Measurements from ENCODE around the gene TIGD2.

The TIGD2 gene

GRCh38 chr4:89071311-89071710 is 40.0 kb upstream of the TIGD2 start:
- Histone ChIP-seq H3K4me3 (ENCODE audit: low read depth, low read length) (no peak overlapping the region), H3K27ac (no peak overlapping the region), H3K9ac (no peak overlapping the region), H3K9me3 (ENCODE audit: control insufficient read depth, low read length) (no peaks in the 10 kb centered on the region), H3K4me2 (ENCODE audit: low read length) (no peak overlapping the region), H3K4me1 (peaks cover 6% of the 10 kb centered on the region), H3K36me3 (ENCODE audit: control insufficient read depth, insufficient read depth, low read length) (no peaks in the 10 kb centered on the region), H3K79me2 (no peaks in the 10 kb centered on the region), H2AFZ (no peak overlapping the region), H3K27me3 (ENCODE audit: control insufficient read depth, insufficient read depth, low read length) (no peaks in the 10 kb centered on the region)
- no peak for TF ChIP-seq CTCF (IDR thresholded peaks at IDR 0.05)

- H3K27me3 ChIP-seq (ENCODE audit: control insufficient read depth, insufficient read depth, low read length): no peaks in the 10 kb centered on the region
- H3K4me1 ChIP-seq: peaks cover 6% of the 10 kb centered on the region
- no peaks in the 10 kb centered on the region for H3K79me2 ChIP-seq
- TF ChIP-seq CTCF (IDR thresholded peaks at IDR 0.05): no peak
- H3K9me3 ChIP-seq (ENCODE audit: control insufficient read depth, low read length): no peaks in the 10 kb centered on the region
- H3K4me3 ChIP-seq (ENCODE audit: low read depth, low read length): no peak overlapping the region
- H3K36me3 ChIP-seq (ENCODE audit: control insufficient read depth, insufficient read depth, low read length): no peaks in the 10 kb centered on the region
- H3K27ac ChIP-seq: peak overlapping the region; percentile 66
- no peak overlapping the region for H2AFZ ChIP-seq
- peak overlapping the region; percentile 36 for H3K4me2 ChIP-seq (ENCODE audit: low read length)
- no peak overlapping the region for H3K9ac ChIP-seq
These were observed 38.4 kb upstream of the TIGD2 start for GRCh38 chr4:89072921-89073320.

- Histone ChIP-seq H3K4me3 (ENCODE audit: low read depth, low read length) (no peak overlapping the region), H3K4me2 (ENCODE audit: low read length) (no peak overlapping the region), H3K79me2 (no peaks in the 10 kb centered on the region), H3K9me3 (ENCODE audit: control insufficient read depth, low read length) (no peaks in the 10 kb centered on the region), H3K27ac (no peak overlapping the region), H3K9ac (no peak overlapping the region), H3K4me1 (peaks cover 4% of the 10 kb centered on the region), H3K36me3 (ENCODE audit: control insufficient read depth, insufficient read depth, low read length) (no peaks in the 10 kb centered on the region), H3K27me3 (ENCODE audit: control insufficient read depth, insufficient read depth, low read length) (no peaks in the 10 kb centered on the region), H2AFZ (no peak overlapping the region)
- no peak for TF ChIP-seq CTCF (IDR thresholded peaks at IDR 0.05)
These were observed 33.6 kb upstream of the TIGD2 start for GRCh38 chr4:89077761-89078160.

- H3K4me2 ChIP-seq (ENCODE audit: low read length): no peak overlapping the region
- H3K27me3 ChIP-seq (ENCODE audit: control insufficient read depth, insufficient read depth, low read length): no peaks in the 10 kb centered on the region
- peaks cover 2% of the 10 kb centered on the region for H3K4me1 ChIP-seq
- no peaks in the 10 kb centered on the region for H3K9me3 ChIP-seq (ENCODE audit: control insufficient read depth, low read length)
- H3K79me2 ChIP-seq: no peaks in the 10 kb centered on the region
- H3K4me3 ChIP-seq (ENCODE audit: low read depth, low read length): no peak overlapping the region
- TF ChIP-seq CTCF (IDR thresholded peaks at IDR 0.05): no peak
- no peaks in the 10 kb centered on the region for H3K36me3 ChIP-seq (ENCODE audit: control insufficient read depth, insufficient read depth, low read length)
- H2AFZ ChIP-seq: no peak overlapping the region
- H3K27ac ChIP-seq: no peak overlapping the region
- no peak overlapping the region for H3K9ac ChIP-seq
These were observed 33.0 kb upstream of the TIGD2 start for GRCh38 chr4:89078300-89078699.

GRCh38 chr4:89099034-89099433 is 12.3 kb upstream of the TIGD2 start:
- Histone ChIP-seq H3K79me2 (no peaks in the 10 kb centered on the region), H2AFZ (no peak overlapping the region)
- no peak for TF ChIP-seq CTCF (IDR thresholded peaks at IDR 0.05)

More at GRCh38 chr4:89099034-89099433, 12.3 kb upstream of the TIGD2 start:
- Histone ChIP-seq H3K36me3 (ENCODE audit: control insufficient read depth, insufficient read depth, low read length) (no peaks in the 10 kb centered on the region), H3K4me3 (ENCODE audit: low read depth, low read length) (no peak overlapping the region), H3K27ac (no peak overlapping the region), H3K27me3 (ENCODE audit: control insufficient read depth, insufficient read depth, low read length) (no peaks in the 10 kb centered on the region), H3K4me2 (ENCODE audit: low read length) (no peak overlapping the region), H3K9me3 (ENCODE audit: control insufficient read depth, low read length) (no peaks in the 10 kb centered on the region), H3K9ac (no peak overlapping the region), H3K4me1 (no peaks in the 10 kb centered on the region)

All from parathyroid adenoma (tissue), 2 donors.